K562 (cell line): Measurements from ENCODE around the gene MSANTD4. TPM values are rescaled to one million over a fixed set of nuclear protein-coding genes. Genes with fewer than 3 reads are reported as not detected.

ENCODE experiments used
- ASH1L ChIP-seq: fragments of 450-650 bp; IDR thresholded peaks from 2 replicates; pipeline ENCODE4 v1.6.1; 2018; ENCODE audit warnings: borderline replicate concordance, mild to moderate bottlenecking, low read depth; ENCODE audit not compliant: partially characterized antibody
- CC2D1A ChIP-seq: fragments of 450-650 bp; IDR thresholded peaks from 2 replicates; pipeline ENCODE4 v1.6.1; 2017; ENCODE audit warnings: mild to moderate bottlenecking
- CREM ChIP-seq: IDR thresholded peaks from 2 replicates; pipeline ENCODE4 v1.6.1; 2014; ENCODE audit warnings: antibody characterized with exemption, low read depth
- FOS ChIP-seq: IDR thresholded peaks from 3 replicates; pipeline ENCODE4 v1.6.1; 2011; ENCODE audit not compliant: insufficient read length; ENCODE audit errors: extremely low read depth
- GTF2E2 ChIP-seq: fragments of 200-800 bp; sonication (Bioruptor generic); IDR thresholded peaks from 2 replicates; pipeline ENCODE4 v1.6.1; 2016; ENCODE audit warnings: missing genetic modification characterization, missing compliant biosample characterization
- JUND ChIP-seq, 2 experiments: IDR thresholded peaks; 2 replicates in 1 of 2; 3 replicates in 1 of 2; pipeline ENCODE4 v1.6.1; 2011; ENCODE audit warnings: borderline replicate concordance in 2 of 2, low read depth in 2 of 2, low read length in 2 of 2, improper control_type of control experiment in 1 of 2, missing biosample characterization in 1 of 2, missing genetic modification characterization in 1 of 2, missing genetic modification reagents in 1 of 2
- NFYB ChIP-seq: IDR thresholded peaks from 2 replicates; pipeline ENCODE4 v1.6.1; 2011; ENCODE audit warnings: mild to moderate bottlenecking, moderate library complexity; ENCODE audit not compliant: insufficient read length; ENCODE audit errors: extremely low read depth
- NRF1 ChIP-seq, 2 experiments: fragments of 450-650 bp; IDR thresholded peaks in 1 of 2; conservative IDR thresholded peaks in 1 of 2; 2 replicates each; pipeline ENCODE4 v1.6.1; 2014; ENCODE audit warnings: mild to moderate bottlenecking in 2 of 2
- POLR2AphosphoS5 ChIP-seq: IDR thresholded peaks from 2 replicates; pipeline ENCODE4 v1.6.1; 2011; ENCODE audit warnings: mild to moderate bottlenecking, low read depth, low read length, moderate library complexity; ENCODE audit not compliant: control insufficient read depth, insufficient read depth
- SAFB2 ChIP-seq: fragments of 200-400 bp; formaldehyde crosslinking; IDR thresholded peaks from 2 replicates; pipeline ENCODE4 v1.6.1; 2018; ENCODE audit warnings: borderline replicate concordance, low read length, low read depth, moderate library complexity; ENCODE audit not compliant: severe bottlenecking
- SPI1 ChIP-seq: IDR thresholded peaks from 2 replicates; pipeline ENCODE4 v1.6.1; 2011; ENCODE audit warnings: low read depth, low read length, control low read depth, borderline replicate concordance
- TEAD1 ChIP-seq, 2 experiments: fragments of 450-650 bp in 1 of 2; sonication (generic) in 1 of 2; formaldehyde crosslinking; IDR thresholded peaks; 2 replicates each; pipeline versions ENCODE4 v1.4.0 to v1.8.0; 2020 to 2022; ENCODE audit warnings: mild to moderate bottlenecking in 2 of 2, missing genetic modification reagents in 1 of 2
- ZNF217 ChIP-seq: sonication (generic); formaldehyde crosslinking; IDR thresholded peaks from 2 replicates; pipeline ENCODE4 v1.8.0; 2022; ENCODE audit warnings: mild to moderate bottlenecking, missing genetic modification reagents
- ZNF282 ChIP-seq: sonication (generic); formaldehyde crosslinking; IDR thresholded peaks from 2 replicates; pipeline ENCODE4 v1.8.1; 2023; ENCODE audit warnings: missing genetic modification reagents
- polyA plus RNA-seq, 8 experiments: library from polyadenylated mRNA; depleted of rRNA in 4 of 8; stranded (reverse) in 5 of 8; unstranded in 3 of 8; fragments of >200 nt; fragmentation: Nextera tagmentation in 2 of 8; fragmentation: Illumina TruSeq in 1 of 8; extraction: Ambion mirVana in 2 of 8; extraction: Trizol in 1 of 8; gene quantifications; 2 replicates each; pipeline versions ENCODE4 v1.2.1 to v1.2.3, GENCODE V29; 2011 to 2014; ENCODE audit warnings: inconsistent platforms in 1 of 8, missing spikeins in 1 of 8
- total RNA-seq, 7 experiments: library from RNA; depleted of rRNA in 6 of 7; stranded (reverse); fragments of >200 nt in 6 of 7; fragmentation: Illumina TruSeq in 2 of 7; extraction: Trizol in 2 of 7; gene quantifications; 2 replicates each; pipeline versions ENCODE4 v1.2.1 to v1.2.3, GENCODE V29; 2011 to 2021; ENCODE audit warnings: low replicate concordance in 1 of 7
- TF ChIP-seq, protein P1 (sequence below): fragments of 450-650 bp; IDR thresholded peaks from 2 replicates; pipeline ENCODE4 v1.7.1; 2018; ENCODE audit warnings: mild to moderate bottlenecking, low read depth; ENCODE audit not compliant: partially characterized antibody
- TF ChIP-seq, protein P2 (sequence below): sonication (generic); formaldehyde crosslinking; IDR thresholded peaks from 2 replicates; pipeline ENCODE4 v1.9.0; 2022; ENCODE audit warnings: mild to moderate bottlenecking, missing genetic modification reagents
- TF ChIP-seq, protein P3 (sequence below): sonication (generic); formaldehyde crosslinking; IDR thresholded peaks from 2 replicates; pipeline ENCODE4 v1.8.0; 2022; ENCODE audit warnings: mild to moderate bottlenecking, missing genetic modification reagents
- TF ChIP-seq, protein P4 (sequence below): fragments of 450-650 bp; IDR thresholded peaks from 2 replicates; pipeline ENCODE4 v1.6.1; 2016; ENCODE audit warnings: missing biosample characterization, missing genetic modification characterization
- TF ChIP-seq, protein P5 (sequence below): fragments of 450-650 bp; conservative IDR thresholded peaks from 2 replicates; pipeline ENCODE4 v1.6.1; 2016; ENCODE audit warnings: missing genetic modification characterization, low read depth, mild to moderate bottlenecking, control low read depth, missing compliant biosample characterization

The MSANTD4 gene
- total and polyA plus RNA-seq, 9 of the 15 experiments (the other 6 are each of a cell fraction or from before 2014, with no cell fraction given), result 5.0 to 16.4 (median 10.2) TPM

DNA sequence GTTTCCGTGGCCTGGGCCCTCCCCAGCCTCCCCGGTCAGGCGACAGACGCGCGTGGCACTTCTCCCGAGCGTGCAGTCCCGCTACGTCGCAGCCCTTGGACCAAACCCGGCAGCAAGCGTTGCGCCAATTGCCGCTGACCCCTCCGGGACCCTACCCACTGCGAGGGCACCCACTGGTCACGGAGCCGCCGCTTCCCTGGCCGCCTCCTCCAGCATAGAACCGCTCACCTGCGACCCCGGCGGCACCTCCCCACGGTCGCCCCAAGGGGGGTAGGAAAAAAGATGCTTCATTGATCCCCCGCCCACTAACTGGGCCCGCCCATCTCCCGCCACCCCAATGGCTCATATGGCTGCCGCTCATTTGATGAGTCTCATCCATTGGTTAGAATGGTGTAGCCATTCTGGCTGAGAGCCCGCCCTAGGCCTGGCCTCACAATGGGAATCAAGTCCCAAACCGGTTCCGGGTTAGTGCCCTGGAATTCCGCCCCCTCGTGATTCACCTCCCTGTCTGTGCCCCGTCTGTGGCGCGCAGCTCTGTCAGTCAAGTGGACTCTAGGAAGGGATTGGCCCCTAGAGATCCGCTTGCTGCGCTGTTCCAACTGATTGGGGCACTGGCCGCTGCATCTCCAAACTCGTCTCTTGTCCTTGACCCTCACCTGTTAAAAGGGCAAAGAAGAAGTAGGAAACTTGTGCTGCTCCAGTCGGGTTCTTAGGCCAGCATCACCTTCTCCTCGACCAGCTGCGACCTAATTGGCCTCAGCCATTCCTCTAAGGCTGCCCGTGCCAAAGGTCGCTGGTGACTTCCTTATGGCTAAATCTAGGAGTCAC is at the start of gene MSANTD4 (continued):
- TF ChIP-seq, protein P1, sequence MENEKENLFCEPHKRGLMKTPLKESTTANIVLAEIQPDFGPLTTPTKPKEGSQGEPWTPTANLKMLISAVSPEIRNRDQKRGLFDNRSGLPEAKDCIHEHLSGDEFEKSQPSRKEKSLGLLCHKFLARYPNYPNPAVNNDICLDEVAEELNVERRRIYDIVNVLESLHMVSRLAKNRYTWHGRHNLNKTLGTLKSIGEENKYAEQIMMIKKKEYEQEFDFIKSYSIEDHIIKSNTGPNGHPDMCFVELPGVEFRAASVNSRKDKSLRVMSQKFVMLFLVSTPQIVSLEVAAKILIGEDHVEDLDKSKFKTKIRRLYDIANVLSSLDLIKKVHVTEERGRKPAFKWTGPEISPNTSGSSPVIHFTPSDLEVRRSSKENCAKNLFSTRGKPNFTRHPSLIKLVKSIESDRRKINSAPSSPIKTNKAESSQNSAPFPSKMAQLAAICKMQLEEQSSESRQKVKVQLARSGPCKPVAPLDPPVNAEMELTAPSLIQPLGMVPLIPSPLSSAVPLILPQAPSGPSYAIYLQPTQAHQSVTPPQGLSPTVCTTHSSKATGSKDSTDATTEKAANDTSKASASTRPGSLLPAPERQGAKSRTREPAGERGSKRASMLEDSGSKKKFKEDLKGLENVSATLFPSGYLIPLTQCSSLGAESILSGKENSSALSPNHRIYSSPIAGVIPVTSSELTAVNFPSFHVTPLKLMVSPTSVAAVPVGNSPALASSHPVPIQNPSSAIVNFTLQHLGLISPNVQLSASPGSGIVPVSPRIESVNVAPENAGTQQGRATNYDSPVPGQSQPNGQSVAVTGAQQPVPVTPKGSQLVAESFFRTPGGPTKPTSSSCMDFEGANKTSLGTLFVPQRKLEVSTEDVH, result no peak
- TF ChIP-seq NFYB (peak; percentile 93), TEAD1 (CRISPR knock-in tag; IDR thresholded peaks at IDR 0.05) (peak; percentile 69 to 99), JUND (IDR thresholded peaks at IDR 0.05; ENCODE audit: borderline replicate concordance, low read depth, low read length) (peak; percentile 87), JUND (tag; IDR thresholded peaks at IDR 0.05; ENCODE audit: borderline replicate concordance, low read depth, low read length) (peak; percentile 83; the same call in 2 of the 3 replicates), CC2D1A (peak; percentile 92), NRF1 (conservative IDR thresholded peaks at IDR 0.05 in 1 of 2, IDR thresholded peaks at IDR 0.05 in 1 of 2) (peak; percentile 77 to 79), SAFB2 (no peak), POLR2AphosphoS5 (0 out of 2 replicates have a peak, but pooled peaks have one; percentile 19), SPI1 (no peak), ZNF217 (CRISPR knock-in tag) (no peak), FOS (peak; percentile 93), ASH1L (peak; percentile 95), GTF2E2 (tag) (no peak), ZNF282 (CRISPR knock-in tag) (no peak), CREM (peak; percentile 81)
- TF ChIP-seq, protein P2, sequence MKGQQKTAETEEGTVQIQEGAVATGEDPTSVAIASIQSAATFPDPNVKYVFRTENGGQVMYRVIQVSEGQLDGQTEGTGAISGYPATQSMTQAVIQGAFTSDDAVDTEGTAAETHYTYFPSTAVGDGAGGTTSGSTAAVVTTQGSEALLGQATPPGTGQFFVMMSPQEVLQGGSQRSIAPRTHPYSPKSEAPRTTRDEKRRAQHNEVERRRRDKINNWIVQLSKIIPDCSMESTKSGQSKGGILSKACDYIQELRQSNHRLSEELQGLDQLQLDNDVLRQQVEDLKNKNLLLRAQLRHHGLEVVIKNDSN (CRISPR knock-in tag), result peak; percentile 66
- TF ChIP-seq, protein P3, sequence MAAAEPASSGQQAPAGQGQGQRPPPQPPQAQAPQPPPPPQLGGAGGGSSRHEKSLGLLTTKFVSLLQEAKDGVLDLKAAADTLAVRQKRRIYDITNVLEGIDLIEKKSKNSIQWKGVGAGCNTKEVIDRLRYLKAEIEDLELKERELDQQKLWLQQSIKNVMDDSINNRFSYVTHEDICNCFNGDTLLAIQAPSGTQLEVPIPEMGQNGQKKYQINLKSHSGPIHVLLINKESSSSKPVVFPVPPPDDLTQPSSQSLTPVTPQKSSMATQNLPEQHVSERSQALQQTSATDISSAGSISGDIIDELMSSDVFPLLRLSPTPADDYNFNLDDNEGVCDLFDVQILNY (CRISPR knock-in tag), result no peak
- TF ChIP-seq, protein P4, sequence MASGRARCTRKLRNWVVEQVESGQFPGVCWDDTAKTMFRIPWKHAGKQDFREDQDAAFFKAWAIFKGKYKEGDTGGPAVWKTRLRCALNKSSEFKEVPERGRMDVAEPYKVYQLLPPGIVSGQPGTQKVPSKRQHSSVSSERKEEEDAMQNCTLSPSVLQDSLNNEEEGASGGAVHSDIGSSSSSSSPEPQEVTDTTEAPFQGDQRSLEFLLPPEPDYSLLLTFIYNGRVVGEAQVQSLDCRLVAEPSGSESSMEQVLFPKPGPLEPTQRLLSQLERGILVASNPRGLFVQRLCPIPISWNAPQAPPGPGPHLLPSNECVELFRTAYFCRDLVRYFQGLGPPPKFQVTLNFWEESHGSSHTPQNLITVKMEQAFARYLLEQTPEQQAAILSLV (tag), result no peak
- TF ChIP-seq, protein P5, sequence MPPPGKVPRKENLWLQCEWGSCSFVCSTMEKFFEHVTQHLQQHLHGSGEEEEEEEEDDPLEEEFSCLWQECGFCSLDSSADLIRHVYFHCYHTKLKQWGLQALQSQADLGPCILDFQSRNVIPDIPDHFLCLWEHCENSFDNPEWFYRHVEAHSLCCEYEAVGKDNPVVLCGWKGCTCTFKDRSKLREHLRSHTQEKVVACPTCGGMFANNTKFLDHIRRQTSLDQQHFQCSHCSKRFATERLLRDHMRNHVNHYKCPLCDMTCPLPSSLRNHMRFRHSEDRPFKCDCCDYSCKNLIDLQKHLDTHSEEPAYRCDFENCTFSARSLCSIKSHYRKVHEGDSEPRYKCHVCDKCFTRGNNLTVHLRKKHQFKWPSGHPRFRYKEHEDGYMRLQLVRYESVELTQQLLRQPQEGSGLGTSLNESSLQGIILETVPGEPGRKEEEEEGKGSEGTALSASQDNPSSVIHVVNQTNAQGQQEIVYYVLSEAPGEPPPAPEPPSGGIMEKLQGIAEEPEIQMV (tag), result no peak
